Smooth muscle cell (in vitro differentiated cells): ENCODE results near the gene ACACA. TPM values are rescaled to one million over a fixed set of nuclear protein-coding genes. Genes with fewer than 3 reads are reported as not detected.

Experiments
- DNase-seq: peaks from one replicate; lab custom pipeline; 2025; ENCODE audit not compliant: unreplicated experiment; lab: John Stamatoyannopoulos, UW
- H2AFZ ChIP-seq: fragments of 200-600 bp; sonication (generic); 2 replicates; pipeline ENCODE4 v1.6.0; 2016; ENCODE audit warnings: antibody characterized with exemption, low read depth, mild to moderate bottlenecking
- H3F3A ChIP-seq: fragments of 200-600 bp; sonication (generic); 2 replicates; pipeline ENCODE4 v1.6.0; 2017; ENCODE audit warnings: antibody characterized with exemption, low read depth
- H3K27ac ChIP-seq: fragments of 200-600 bp; sonication (generic); 2 replicates; pipeline ENCODE4 v1.5.1; 2016; ENCODE audit warnings: low read depth, mild to moderate bottlenecking
- H3K27me3 ChIP-seq: fragments of 200-600 bp; sonication (generic); 2 replicates; pipeline ENCODE4 v1.6.1; 2016; ENCODE audit warnings: low read depth, mild to moderate bottlenecking
- H3K36me3 ChIP-seq: fragments of 200-600 bp; sonication (generic); 2 replicates; pipeline ENCODE4 v1.5.1; 2016; ENCODE audit warnings: low read depth
- H3K4me1 ChIP-seq: fragments of 200-600 bp; sonication (generic); 2 replicates; pipeline ENCODE4 v1.5.1; 2016; ENCODE audit warnings: low read depth
- H3K4me2 ChIP-seq: fragments of 200-600 bp; sonication (generic); 2 replicates; pipeline ENCODE4 v1.6.0; 2016; ENCODE audit warnings: mild to moderate bottlenecking
- H3K4me3 ChIP-seq: fragments of 200-600 bp; sonication (generic); 2 replicates; pipeline ENCODE4 v1.5.1; 2016; ENCODE audit warnings: mild to moderate bottlenecking
- H3K79me2 ChIP-seq: fragments of 200-600 bp; sonication (generic); 2 replicates; pipeline ENCODE4 v1.6.0; 2016; ENCODE audit warnings: low read depth, mild to moderate bottlenecking
- H3K9ac ChIP-seq: fragments of 200-600 bp; sonication (generic); 2 replicates; pipeline ENCODE4 v1.6.0; 2016; ENCODE audit warnings: low read depth
- H3K9me3 ChIP-seq: fragments of 200-600 bp; sonication (generic); replicated peaks from 2 replicates; pipeline ENCODE4 v1.5.1; 2016; ENCODE audit warnings: low read depth
- H4K20me1 ChIP-seq: fragments of 200-600 bp; sonication (generic); 2 replicates; pipeline ENCODE4 v1.6.0; 2016; ENCODE audit warnings: low read depth
- CTCF ChIP-seq: fragments of 200-600 bp; sonication (generic); IDR thresholded peaks from 2 replicates; pipeline ENCODE4 v1.5.1; 2017; ENCODE audit warnings: borderline replicate concordance, mild to moderate bottlenecking, antibody characterized with exemption; ENCODE audit not compliant: insufficient read depth, poor library complexity, severe bottlenecking
- WGBS: methylation state at CpG from one replicate; pipeline ENCODE4 v1.1.7; 2016; ENCODE audit warnings: low lambda C conversion rate; 5-methylcytosine and 5-hydroxymethylcytosine counted together
- polyA plus RNA-seq: library from polyadenylated mRNA; unstranded; fragments of >200 nt; fragmentation: Nextera tagmentation; extraction: Ambion mirVana; gene quantifications from 2 replicates; pipeline ENCODE4 v1.2.1, GENCODE V29; 2016
- total RNA-seq: library from RNA; depleted of rRNA; stranded (reverse); fragments of >200 nt; gene quantifications from 2 replicates; pipeline ENCODE4 v1.2.3, GENCODE V29; 2014

The ACACA gene
- total and polyA plus RNA-seq, 2 experiments from 2014 or later = 16.4 to 33.9 TPM

DNA sequence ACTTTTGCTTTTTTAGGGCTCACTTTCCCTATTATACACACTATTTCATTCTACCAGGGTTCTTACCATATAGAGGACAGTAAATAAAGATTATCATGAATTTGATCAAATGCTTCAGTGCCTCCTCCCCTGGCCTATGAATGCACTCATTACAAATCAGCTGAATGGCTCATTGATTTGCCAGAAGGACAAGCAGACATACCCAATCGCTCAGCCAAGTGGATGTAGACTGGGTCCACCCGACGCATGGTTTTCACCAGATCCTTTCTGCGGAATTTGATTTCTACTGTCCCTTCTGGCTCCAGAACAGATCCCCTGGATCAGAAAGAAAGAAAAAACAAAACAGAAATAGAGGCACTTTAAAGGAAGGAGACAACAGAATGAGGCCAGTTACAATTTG lies 295.3 kb downstream of the ACACA start:
- Histone ChIP-seq H3K9me3 (no peaks in the 10 kb centered on the region), H3K79me2 (no peaks in the 10 kb centered on the region), H3K9ac (no peak overlapping the region), H3K4me3 (no peak overlapping the region), H3K27ac (no peak overlapping the region), H3K4me2 (no peak overlapping the region), H2AFZ (no peak overlapping the region), H3K4me1 (peaks cover 17% of the 10 kb centered on the region), H3F3A (no peaks in the 10 kb centered on the region), H4K20me1 (no peaks in the 10 kb centered on the region), H3K36me3 (peaks cover 4% of the 10 kb centered on the region), H3K27me3 (no peaks in the 10 kb centered on the region)
- WGBS = 98% methylated on average over 4 of the region's 4 CpGs
- DNase-seq = no peak
- TF ChIP-seq CTCF = no peak

DNA sequence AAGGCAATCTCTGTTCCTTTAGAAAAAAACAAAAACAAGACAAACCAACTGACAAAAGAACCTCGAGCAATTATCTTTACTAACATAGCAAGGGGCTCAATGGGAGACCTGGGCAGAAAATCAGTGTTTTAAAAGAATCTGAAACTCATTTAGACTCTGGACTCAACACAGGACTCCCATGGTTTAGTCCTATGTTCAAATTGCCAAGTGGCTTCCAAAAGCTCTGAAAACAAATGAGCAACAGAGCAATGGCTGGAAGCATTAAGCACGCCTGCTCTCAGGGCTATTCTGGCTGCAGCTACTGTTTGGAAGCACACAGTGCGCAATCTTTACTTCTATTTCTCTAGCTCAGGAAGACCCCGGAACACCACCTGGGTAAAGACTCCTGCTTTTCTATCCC lies 295.9 kb downstream of the ACACA start:
- H2AFZ ChIP-seq = no peak overlapping the region
- H3K4me2 ChIP-seq = no peak overlapping the region
- H3K9me3 ChIP-seq = no peaks in the 10 kb centered on the region
- no peak for TF ChIP-seq CTCF
- no peak overlapping the region for H3K9ac ChIP-seq
- H3K27me3 ChIP-seq = no peaks in the 10 kb centered on the region
- 94% methylated on average over 4 of the region's 4 CpGs for WGBS
- H3K27ac ChIP-seq = no peak overlapping the region
- no peak overlapping the region for H3K4me3 ChIP-seq
- DNase-seq = no peak
- no peaks in the 10 kb centered on the region for H3K79me2 ChIP-seq
- peaks cover 4% of the 10 kb centered on the region for H3K36me3 ChIP-seq
- H3F3A ChIP-seq = no peaks in the 10 kb centered on the region
- H3K4me1 ChIP-seq = peaks cover 17% of the 10 kb centered on the region
- no peaks in the 10 kb centered on the region for H4K20me1 ChIP-seq

DNA sequence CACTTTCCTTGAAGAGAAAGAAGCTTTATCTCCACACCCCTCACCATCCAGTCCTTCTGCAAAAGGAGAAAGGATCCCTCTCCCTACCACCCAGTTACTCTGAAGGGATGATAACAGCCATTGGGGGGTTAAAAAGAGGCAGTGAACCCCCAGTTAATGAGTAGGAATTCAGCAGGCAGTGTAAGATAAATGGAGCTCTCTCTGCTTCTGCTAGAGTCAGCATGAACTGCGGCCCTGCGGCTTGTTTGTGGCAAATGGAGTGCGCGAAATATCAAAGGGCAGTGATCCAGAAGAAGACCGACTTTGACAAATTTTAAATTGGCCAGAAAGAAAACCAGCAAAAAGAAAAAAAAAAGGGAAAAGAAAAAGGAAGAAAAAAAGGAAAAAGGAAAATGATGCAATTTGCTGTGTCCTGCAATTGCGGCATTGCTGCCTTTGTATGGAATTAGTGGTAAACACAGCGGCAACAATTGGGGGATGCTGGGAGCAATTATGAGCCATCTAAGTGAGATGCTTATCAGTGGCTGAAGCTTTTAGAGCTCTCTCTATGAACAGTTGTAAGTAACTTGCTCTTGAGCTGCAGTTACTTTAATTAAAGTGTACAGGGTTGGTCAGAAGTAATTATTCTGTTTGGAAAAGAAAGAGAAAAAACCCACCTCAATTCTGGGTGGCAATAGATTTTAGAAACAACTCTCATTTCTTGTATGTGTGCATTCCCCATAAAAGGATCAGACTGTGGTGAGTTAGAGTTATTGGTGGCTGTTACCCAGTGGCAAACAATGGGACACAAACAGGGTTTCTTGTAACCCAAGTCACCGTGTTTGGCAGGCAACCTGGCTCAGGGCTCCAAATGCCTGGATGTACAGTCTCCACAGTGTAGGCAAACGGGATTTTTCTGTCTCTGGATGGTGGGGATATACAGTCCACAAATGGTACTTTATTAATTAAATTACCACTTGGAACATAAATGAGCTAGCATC lies 296.6 kb downstream of the ACACA start:
- Histone ChIP-seq H3K9me3 (no peaks in the 10 kb centered on the region), H3K4me3 (no peak overlapping the region), H2AFZ (no peak overlapping the region), H4K20me1 (no peaks in the 10 kb centered on the region), H3K9ac (no peak overlapping the region), H3F3A (no peaks in the 10 kb centered on the region), H3K27me3 (no peaks in the 10 kb centered on the region), H3K4me2 (no peak overlapping the region), H3K79me2 (no peaks in the 10 kb centered on the region), H3K27ac (no peak overlapping the region), H3K36me3 (peaks cover 4% of the 10 kb centered on the region), H3K4me1 (peaks cover 17% of the 10 kb centered on the region)
- 66% methylated on average over 9 of the region's 9 CpGs for WGBS
- no peak for TF ChIP-seq CTCF
- no peak for DNase-seq
